ENCODE measurements around the gene ARFGEF2.
"Not testable (repeated sequence)": the region's sequence is repeated elsewhere in the genome, so short reads cannot be mapped to it uniquely, and the experiment has no call there.

Gene ARFGEF2

GRCh38 chr20:48930035-48930434, 8.5 kb downstream of the ARFGEF2 start:
- no peak for DNase-seq

DNA sequence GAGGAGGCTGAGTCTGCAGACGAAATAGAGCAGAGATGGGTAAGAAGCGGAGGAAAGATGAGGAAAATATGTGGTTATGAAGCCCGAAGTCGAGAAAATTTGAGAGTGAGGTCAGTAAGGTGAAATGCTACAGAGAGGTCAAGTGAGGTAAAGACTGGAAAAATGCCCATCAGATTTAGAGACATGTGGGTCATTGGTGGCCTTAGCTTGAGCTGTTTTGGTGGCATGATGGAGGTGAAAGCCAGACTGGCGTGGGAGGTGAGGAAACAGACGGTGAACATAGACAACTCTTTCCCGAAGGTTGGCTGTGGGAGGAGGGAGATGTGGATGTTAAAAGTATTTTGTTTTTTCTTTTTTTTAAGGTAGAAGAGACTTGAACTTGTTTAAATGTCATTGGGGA, 9.4 kb downstream of the ARFGEF2 start:
- DNase-seq = no peak

GRCh38 chr20:48931527-48932374, 10.2 kb downstream of the ARFGEF2 start:
- no peak for DNase-seq

DNA sequence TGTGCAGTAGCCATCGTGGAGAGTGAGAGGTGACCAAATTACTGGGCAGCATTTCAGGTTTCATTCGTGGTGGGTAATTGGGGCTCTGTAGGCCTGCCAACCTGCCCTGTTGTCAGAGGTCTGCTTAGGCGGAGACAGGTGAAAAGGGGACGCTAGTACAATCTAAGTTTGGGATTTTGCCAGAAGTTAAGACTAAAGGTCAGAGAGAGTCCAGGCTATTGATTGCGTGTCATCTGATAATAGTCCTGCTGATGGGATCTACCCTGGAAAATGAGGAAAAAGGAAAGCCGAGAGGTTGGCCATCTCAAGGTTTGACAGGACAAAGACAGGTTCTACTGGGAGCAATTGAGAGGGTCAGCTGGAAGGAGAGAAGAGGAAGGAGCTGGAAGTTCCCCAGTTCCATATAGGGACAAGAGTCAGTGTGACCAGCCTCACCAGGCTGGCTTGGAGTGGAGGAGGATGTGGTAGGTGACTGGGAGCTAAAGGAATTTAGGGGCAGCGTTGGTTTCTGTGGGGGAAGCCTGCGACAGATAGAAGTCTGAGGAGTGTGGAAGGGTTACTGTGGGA, 10.9 kb downstream of the ARFGEF2 start:
- no peak for DNase-seq

GRCh38 chr20:48933017-48933766, 11.7 kb downstream of the ARFGEF2 start:
- DNase-seq = peak; percentile 97

- DNase-seq = not testable (repeated sequence)
Observed at GRCh38 chr20:48934273-48934877, 12.9 kb downstream of the ARFGEF2 start.

DNA sequence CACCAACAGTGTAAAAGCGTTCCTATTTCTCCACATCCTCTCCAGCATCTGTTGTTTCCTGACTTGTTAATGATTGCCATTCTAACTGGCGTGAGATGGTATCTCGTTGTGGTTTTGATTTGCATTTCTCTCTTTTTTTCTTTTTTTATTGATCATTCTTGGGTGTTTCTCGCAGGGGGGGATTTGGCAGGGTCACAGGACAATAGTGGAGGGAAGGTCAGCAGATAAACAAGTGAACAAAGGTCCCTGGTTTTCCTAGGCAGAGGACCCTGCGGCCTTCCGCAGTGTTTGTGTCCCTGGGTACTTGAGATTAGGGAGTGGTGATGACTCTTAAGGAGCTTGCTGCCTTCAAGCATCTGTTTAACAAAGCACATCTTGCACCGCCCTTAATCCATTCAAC, 13.5 kb downstream of the ARFGEF2 start:
- DNase-seq = not testable (repeated sequence)

GRCh38 chr20:48936178-48936577, 14.7 kb downstream of the ARFGEF2 start:
- DNase-seq = not testable (repeated sequence)

DNA sequence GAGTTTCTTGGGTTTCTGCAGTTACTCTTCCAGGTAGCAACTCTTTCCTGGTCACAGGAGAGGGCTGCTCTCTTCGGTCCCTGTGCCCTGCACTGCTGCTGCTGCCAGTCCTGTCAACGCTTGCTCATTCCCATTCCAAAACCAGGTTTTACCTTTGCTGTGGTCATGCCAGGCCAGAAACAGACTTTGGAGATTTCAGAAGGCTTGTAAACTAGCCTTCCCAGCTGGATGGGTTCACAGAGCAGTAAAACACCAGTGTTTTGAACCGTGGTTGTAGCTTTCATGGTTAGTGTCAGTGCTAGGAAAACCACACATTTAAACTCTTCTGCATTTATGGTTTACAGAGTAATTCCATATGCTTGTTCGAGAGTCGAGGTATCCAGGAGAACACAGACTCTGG, 16.2 kb downstream of the ARFGEF2 start:
- DNase-seq = no peak

DNA sequence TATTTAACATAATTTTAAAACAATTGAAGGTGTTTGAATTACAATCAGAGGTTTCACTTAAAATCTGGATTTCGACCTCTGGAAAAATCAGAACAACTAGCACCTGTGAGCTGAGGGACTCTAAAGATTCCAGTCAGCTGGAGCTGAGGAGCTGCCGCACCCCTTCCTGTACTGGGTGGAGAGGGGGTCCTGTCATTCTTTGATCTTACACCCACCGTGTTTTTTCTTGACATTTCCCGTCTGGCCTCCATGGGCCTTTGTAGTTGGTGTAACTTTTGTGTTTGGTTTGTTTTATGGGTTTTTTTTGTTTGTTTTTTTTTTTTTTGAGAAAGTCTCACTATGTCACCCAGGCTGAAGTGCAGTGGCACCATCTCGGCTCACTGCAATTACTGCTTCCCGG, 17.2 kb downstream of the ARFGEF2 start:
- DNase-seq = no peak

DNA sequence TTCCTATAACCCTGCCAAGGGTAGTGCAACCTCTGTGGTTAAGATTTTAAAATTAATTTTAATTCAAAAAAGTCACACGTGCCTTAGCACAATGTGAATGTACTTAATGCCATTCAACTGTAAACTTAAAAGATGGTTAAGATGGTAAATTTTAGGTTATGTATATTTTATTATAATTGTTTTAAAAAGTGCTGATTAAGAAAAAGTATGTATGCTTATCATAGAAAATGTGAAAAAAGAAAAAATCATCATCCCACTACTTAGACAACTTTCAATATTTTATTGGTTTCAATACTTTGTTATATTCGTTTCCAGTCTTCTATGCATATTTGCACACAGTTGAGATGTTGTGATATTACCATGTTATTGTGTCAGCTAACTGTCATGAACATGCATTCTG, 18.7 kb downstream of the ARFGEF2 start:
- DNase-seq = no peak

GRCh38 chr20:48941467-48941866, 20.0 kb downstream of the ARFGEF2 start:
- DNase-seq = no peak

DNA sequence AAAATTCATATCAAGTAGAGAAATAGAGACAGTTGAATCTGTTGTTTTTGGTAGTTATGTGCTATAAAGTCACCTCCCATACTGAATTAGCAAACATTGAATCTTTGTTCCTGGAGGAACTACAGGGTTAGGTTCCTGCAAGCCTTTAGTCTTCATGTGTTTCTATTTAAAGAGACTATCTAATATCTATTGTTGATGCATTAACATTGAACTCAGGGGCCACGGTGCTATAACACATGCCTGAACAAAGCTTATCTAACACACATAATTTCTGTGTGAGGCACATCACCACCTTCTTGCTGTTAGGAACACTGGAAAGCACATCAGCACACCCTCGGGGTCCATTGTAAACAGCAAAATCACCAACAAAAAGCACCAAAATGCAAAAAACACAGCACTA, 21.2 kb downstream of the ARFGEF2 start:
- no peak for DNase-seq

- no peak for DNase-seq
Observed at GRCh38 chr20:48944663-48945297, 23.3 kb downstream of the ARFGEF2 start.

DNA sequence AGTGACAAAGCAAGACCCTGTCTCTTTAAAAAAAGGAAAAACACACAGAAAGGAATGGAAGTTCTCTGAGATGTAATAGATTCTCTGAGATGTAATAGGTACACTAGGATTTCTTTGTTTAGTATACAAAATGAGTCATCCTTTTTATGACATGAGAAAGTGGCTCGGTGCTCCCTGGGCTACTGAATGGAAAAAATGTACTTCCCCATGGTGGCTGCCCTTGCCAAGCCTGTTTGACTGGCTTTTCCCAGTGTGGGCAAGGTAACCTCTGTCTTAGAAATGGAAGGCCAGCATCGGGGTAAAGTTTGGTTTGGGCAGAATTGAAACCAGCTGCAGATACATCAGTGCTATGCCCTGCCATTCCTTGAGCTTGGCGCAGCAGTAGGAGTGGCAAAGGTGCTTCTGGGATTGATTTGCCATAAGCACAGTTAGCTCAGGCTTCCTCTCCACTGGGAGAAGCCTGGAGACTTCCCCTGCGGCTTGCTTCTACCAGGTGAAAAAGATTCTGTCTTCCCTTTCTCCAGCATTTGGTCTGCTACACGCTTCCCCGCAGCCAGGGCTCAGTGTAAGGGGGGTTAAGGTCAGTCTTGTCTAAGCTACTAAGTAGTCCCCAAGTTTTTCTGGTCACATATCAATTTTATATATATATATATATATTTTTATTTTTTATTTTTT, 24.5 kb downstream of the ARFGEF2 start:
- no peak for DNase-seq

- DNase-seq = no peak
Observed at GRCh38 chr20:48948612-48949011, 27.1 kb downstream of the ARFGEF2 start.

GRCh38 chr20:48949304-48950170, 28.0 kb downstream of the ARFGEF2 start:
- DNase-seq = no peak

- no peak for DNase-seq
Observed at GRCh38 chr20:48951041-48951440, 29.5 kb downstream of the ARFGEF2 start.

DNA sequence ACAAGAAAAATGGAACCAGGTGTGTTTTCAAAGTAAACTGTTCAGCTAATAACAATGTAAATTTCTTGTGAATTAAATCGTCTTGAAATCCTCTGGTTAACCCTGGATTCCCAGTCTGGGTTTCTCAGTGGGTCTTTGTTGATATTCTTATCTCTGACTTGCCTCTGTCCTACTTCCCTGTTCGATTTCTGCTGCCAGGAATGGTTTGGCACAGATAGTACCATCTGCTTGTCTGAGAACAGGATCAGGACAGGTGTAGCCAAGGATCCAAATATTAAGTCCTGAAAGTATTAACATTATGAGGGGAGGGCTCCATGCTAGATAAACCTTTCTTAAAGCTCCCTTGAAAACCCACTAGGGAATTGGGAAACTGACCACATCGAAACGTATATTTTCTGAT, 30.1 kb downstream of the ARFGEF2 start:
- no peak for DNase-seq

GRCh38 chr20:48952656-48953055, 31.1 kb downstream of the ARFGEF2 start:
- no peak for DNase-seq

DNA sequence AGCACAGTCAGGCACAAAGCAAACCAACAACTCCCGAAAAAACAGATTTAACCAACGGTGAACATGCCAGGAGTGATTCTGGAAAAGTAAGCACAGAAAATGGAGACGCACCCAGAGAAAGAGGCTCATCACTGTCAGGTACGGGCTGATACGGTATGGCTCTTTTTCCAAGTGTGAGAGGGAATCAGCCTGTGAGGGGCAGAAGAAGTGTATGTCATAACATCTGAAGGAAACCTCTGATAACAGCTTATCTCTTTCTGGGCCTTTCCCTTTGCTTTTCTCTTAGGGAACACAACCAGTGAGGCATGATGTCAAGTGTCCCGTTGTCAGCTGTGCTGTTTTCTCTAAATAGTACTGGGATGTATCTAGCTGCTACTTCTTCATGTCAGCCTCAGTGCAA, 32.1 kb downstream of the ARFGEF2 start:
- DNase-seq = no peak
